GM12872 (cell line): Measurements from ENCODE around the gene PPDPF.

Experiments
- TF ChIP-seq, protein P1 (sequence below): IDR thresholded peaks from 3 replicates; pipeline ENCODE4 v1.5.1; 2011; ENCODE audit warnings: low read depth, mild to moderate bottlenecking, low read length, moderate library complexity; ENCODE audit not compliant: insufficient read depth

The PPDPF gene

DNA sequence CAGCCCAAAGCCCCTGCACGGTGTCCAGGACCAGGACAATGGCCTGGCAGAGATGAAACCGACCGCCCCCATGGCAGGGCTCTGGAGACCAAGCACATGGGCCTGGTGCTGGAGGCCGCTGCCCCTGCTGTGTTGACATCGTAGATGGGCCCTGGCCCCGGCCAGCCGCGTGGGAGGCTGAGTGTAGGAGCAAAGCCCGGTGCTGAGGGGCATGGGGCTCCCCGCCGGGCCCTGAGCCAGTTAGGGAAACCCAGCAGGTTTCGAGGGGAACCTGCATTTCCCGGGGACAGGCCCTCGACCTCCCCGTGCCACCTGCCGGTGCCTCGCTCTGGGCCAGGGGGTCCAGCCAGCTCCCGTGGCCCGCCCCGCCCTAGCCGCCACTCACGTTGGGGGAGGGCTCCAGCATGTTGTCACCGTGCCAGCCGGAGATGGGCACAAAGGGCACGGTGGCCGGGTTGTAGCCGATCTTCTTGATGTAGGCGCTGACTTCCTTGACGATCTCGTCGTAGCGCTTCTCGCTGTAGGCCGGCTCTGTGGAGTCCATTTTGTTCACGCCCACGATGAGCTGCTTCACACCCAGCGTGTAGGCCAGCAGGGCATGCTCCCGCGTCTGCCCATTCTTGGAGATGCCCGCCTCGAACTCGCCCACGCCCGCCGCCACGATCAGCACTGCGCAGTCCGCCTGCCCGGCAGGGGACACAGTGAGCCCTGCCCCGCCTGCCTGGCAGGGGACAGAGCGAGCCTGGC lies 26.0 kb upstream of the PPDPF start:
- TF ChIP-seq, protein P1, sequence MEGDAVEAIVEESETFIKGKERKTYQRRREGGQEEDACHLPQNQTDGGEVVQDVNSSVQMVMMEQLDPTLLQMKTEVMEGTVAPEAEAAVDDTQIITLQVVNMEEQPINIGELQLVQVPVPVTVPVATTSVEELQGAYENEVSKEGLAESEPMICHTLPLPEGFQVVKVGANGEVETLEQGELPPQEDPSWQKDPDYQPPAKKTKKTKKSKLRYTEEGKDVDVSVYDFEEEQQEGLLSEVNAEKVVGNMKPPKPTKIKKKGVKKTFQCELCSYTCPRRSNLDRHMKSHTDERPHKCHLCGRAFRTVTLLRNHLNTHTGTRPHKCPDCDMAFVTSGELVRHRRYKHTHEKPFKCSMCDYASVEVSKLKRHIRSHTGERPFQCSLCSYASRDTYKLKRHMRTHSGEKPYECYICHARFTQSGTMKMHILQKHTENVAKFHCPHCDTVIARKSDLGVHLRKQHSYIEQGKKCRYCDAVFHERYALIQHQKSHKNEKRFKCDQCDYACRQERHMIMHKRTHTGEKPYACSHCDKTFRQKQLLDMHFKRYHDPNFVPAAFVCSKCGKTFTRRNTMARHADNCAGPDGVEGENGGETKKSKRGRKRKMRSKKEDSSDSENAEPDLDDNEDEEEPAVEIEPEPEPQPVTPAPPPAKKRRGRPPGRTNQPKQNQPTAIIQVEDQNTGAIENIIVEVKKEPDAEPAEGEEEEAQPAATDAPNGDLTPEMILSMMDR: no peak

DNA sequence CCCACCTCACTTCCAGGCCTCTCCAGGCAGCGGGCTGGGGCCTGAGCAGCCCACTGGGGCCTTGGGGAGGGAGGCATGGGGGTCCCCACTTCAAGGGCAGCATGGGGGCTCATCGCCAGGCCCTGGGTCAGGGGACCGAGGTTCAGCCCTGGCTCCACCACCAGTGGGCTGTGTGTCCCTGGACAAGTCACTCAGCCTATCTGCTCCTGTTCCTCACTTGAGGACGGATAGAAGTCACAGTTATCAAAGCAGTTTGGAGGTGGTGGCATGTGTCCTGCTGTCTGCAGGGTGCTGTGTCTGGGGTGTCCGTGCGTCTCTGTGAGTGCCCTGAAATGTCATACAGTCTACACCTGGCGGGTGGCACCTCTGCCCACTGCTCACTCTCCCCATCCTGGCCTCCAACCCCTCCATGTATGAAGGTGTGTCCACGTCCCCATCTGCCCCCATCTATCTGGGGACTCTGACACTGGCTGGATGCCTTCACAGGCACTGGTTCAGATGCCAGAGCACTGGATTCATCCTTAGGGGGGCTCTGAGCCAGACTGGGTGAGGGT lies 25.3 kb upstream of the PPDPF start:
- TF ChIP-seq, protein P1: no peak

DNA sequence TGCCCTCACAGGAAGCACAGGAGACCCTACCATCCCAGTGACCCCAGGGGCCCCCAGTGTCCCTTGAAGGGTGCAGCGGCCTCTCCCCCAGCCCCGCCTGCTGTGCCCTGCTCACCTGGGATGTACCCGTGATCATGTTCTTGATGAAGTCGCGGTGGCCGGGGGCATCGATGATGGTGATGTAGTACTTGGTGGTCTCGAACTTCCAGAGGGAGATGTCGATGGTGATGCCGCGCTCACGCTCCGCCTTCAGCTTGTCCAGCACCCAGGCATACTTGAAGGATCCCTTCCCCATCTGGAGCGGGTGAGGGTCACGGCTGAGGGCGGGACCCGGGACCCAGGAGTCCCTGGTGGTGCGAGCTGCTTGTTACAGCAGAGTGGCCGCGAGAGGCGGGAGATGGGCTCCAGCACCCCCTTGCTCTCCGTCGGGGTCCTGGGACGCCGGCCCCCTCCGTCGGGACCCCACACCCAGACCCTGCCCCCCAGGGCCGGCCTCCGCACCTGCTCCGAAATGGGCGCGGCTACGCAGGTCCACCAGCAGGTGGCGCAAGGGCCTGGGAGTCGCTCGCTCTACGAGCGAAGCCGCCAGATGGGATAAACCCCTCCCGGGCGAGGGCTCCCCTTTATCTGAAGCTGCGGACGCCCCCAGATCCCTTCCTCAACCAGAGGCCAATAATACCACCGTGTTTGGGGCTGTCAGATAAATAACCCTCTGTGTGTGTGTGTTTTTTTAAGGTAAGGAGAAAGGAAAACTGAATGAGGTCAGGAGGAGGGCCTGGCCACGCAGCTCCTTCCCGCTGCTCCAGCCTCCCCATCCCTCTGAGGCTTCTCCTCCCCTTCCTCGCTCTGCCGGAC lies 24.6 kb upstream of the PPDPF start:
- TF ChIP-seq, protein P1: peak; percentile 91

- TF ChIP-seq, protein P1: no peak
Observed at GRCh38 chr20:63496596-63497120, 23.9 kb upstream of the PPDPF start.

GRCh38 chr20:63497138-63497945 lies 23.2 kb upstream of the PPDPF start:
- TF ChIP-seq, protein P1: no peak

DNA sequence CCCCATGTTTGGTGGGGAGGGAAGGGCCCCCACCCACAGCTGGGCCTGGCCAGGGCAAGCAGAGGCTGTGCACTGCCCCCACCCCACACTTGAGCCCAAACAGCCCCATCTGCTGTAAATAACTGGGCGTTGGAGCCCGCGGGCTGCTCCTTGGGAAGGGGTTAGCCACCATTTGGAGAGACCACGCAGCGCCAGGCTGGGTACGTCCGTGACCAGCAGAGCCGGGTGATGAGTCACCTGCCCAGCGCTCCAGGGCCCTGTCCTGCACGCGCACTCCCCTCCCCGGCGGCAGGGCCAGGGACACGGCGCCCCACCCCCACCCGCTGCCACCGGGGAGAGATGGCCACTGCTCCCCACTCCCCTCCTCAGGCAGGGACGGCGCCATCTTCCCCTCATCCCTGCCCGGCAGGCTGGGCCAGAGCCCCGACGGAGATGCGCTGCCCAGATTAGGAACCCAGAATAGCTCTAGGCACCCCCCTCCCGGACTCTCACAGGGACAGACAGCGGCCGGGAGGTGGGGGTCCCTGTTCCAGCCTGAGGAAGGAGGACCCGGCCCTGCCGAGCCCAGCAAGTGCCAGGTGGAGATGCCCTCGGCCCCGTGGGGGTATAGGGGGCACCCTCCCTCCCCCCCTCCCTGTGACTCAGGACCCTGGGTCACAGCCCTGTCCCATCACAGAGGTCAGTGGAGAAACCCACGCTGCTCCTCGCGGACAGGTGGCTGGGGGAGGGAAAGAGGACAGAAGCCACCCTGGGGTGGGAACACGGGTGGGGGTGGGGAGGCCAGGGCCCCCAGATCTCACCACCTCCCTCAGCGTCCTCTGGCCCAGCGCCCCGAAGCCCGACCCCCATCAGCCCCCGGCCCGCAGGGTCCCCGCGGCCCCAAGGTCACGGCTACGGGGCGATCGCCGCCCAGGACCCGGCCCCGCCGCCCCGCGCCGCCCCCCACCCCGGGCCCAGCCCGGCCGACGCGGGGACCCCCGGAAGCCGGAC lies 22.3 kb upstream of the PPDPF start:
- TF ChIP-seq, protein P1: no peak
